Measurements from ENCODE around the gene RFTN2.
"Not testable (repeated sequence)": the region's sequence is repeated elsewhere in the genome, so short reads cannot be mapped to it uniquely, and the experiment has no call there.

Gene RFTN2

GRCh38 chr2:197601726-197602125, 73.7 kb downstream of the RFTN2 start:
- DNase-seq, result no peak

- DNase-seq, result no peak
Measured at GRCh38 chr2:197600306-197600705, 75.1 kb downstream of the RFTN2 start.

GRCh38 chr2:197599285-197599965, 76.0 kb downstream of the RFTN2 start:
- peak; percentile 24 for DNase-seq

GRCh38 chr2:197598450-197598849, 76.9 kb downstream of the RFTN2 start:
- DNase-seq, result no peak

GRCh38 chr2:197597166-197597565, 78.2 kb downstream of the RFTN2 start:
- DNase-seq, result no peak

- DNase-seq, result no peak
Measured at GRCh38 chr2:197596766-197597165, 78.6 kb downstream of the RFTN2 start.

- DNase-seq, result no peak
Measured at GRCh38 chr2:197591339-197592072, 83.9 kb downstream of the RFTN2 start.

- not testable (repeated sequence) for DNase-seq
Measured at GRCh38 chr2:197587255-197587654, 88.1 kb downstream of the RFTN2 start.

GRCh38 chr2:197580166-197580565, 95.2 kb downstream of the RFTN2 start:
- not testable (repeated sequence) for DNase-seq

- DNase-seq, result not testable (repeated sequence)
Measured at GRCh38 chr2:197578294-197578693, 97.1 kb downstream of the RFTN2 start.

GRCh38 chr2:197577446-197577845, 97.9 kb downstream of the RFTN2 start:
- DNase-seq, result no peak

GRCh38 chr2:197576631-197577030, 98.8 kb downstream of the RFTN2 start:
- DNase-seq, result peak; percentile 53

- peak; percentile 5 for DNase-seq
Measured at GRCh38 chr2:197575987-197576386, 99.4 kb downstream of the RFTN2 start.

- no peak for DNase-seq
Measured at GRCh38 chr2:197573608-197574007, 101.8 kb downstream of the RFTN2 start.

GRCh38 chr2:197571627-197572271, 103.6 kb downstream of the RFTN2 start:
- peak; percentile 35 for DNase-seq

- no peak for DNase-seq
Measured at GRCh38 chr2:197560146-197560665, 115.2 kb downstream of the RFTN2 start.

- DNase-seq, result no peak
Measured at GRCh38 chr2:197559681-197560080, 115.7 kb downstream of the RFTN2 start.

- no peak for DNase-seq
Measured at GRCh38 chr2:197558393-197558792, 117.0 kb downstream of the RFTN2 start.

- peak; percentile 19 for DNase-seq
Measured at GRCh38 chr2:197556456-197556855, 118.9 kb downstream of the RFTN2 start.

GRCh38 chr2:197555467-197555866, 119.9 kb downstream of the RFTN2 start:
- DNase-seq, result no peak

GRCh38 chr2:197551260-197551659, 124.1 kb downstream of the RFTN2 start:
- not testable (repeated sequence) for DNase-seq

GRCh38 chr2:197548582-197548981, 126.8 kb downstream of the RFTN2 start:
- no peak for DNase-seq

GRCh38 chr2:197547163-197547900, 128.1 kb downstream of the RFTN2 start:
- DNase-seq, result no peak

All from fibroblast of skin of scalp (primary cell).